Hepatocyte (in vitro differentiated cells): ENCODE measurements around the gene KHDRBS2. TPM values are rescaled to one million over a fixed set of nuclear protein-coding genes. Genes with fewer than 3 reads are reported as not detected.

Experiments used
- DNase-seq: peaks from one replicate; pipeline ENCODE4 v3.0.0-alpha.2; 2016; ENCODE audit warnings: low spot score
- H2AFZ ChIP-seq: fragments of 200-600 bp; sonication (generic); 2 replicates; pipeline ENCODE4 v1.6.0; 2016; ENCODE audit warnings: antibody characterized with exemption, mild to moderate bottlenecking
- H3K27ac ChIP-seq: fragments of 200-600 bp; sonication (generic); 2 replicates; pipeline ENCODE4 v1.5.1; 2016; ENCODE audit warnings: mild to moderate bottlenecking
- H3K27me3 ChIP-seq: fragments of 200-600 bp; sonication (generic); 2 replicates; pipeline ENCODE4 v1.6.1; 2016
- H3K36me3 ChIP-seq: fragments of 200-600 bp; sonication (generic); replicated peaks from 2 replicates; pipeline ENCODE4 v1.5.1; 2016; ENCODE audit warnings: low read depth; ENCODE audit not compliant: insufficient read depth
- H3K4me1 ChIP-seq: fragments of 200-600 bp; sonication (generic); 2 replicates; pipeline ENCODE4 v1.5.1; 2016; ENCODE audit warnings: mild to moderate bottlenecking, moderate library complexity; ENCODE audit not compliant: insufficient read depth
- H3K4me2 ChIP-seq: fragments of 200-600 bp; sonication (generic); 2 replicates; pipeline ENCODE4 v1.6.0; 2016
- H3K4me3 ChIP-seq: fragments of 200-600 bp; sonication (generic); 2 replicates; pipeline ENCODE4 v1.5.1; 2016; ENCODE audit warnings: mild to moderate bottlenecking
- H3K79me2 ChIP-seq: fragments of 200-600 bp; sonication (generic); 2 replicates; pipeline ENCODE4 v1.6.0; 2017; ENCODE audit warnings: mild to moderate bottlenecking
- H3K9me2 ChIP-seq: fragments of 200-600 bp; sonication (generic); replicated peaks from 2 replicates; pipeline ENCODE4 v1.6.0; 2017; ENCODE audit warnings: mild to moderate bottlenecking; ENCODE audit not compliant: insufficient read depth
- H3K9me3 ChIP-seq: fragments of 200-600 bp; sonication (generic); 2 replicates; pipeline ENCODE4 v1.5.1; 2016; ENCODE audit warnings: low read depth, mild to moderate bottlenecking
- H4K20me1 ChIP-seq: fragments of 200-600 bp; sonication (generic); 2 replicates; pipeline ENCODE4 v1.6.0; 2016; ENCODE audit warnings: mild to moderate bottlenecking; ENCODE audit not compliant: insufficient read depth, poor library complexity, severe bottlenecking
- EZH2 ChIP-seq: fragments of 200-600 bp; sonication (generic); IDR thresholded peaks from 2 replicates; pipeline ENCODE4 v1.6.1; 2016; ENCODE audit warnings: antibody characterized with exemption, mild to moderate bottlenecking, borderline replicate concordance
- EZH2phosphoT487 ChIP-seq: fragments of 200-600 bp; sonication (generic); IDR thresholded peaks from one replicate; pipeline ENCODE4 v1.6.1; 2018; ENCODE audit warnings: antibody characterized with exemption, mild to moderate bottlenecking, low read depth, moderate library complexity; ENCODE audit not compliant: unreplicated experiment, severe bottlenecking
- WGBS: methylation state at CpG from one replicate; pipeline ENCODE4 v1.1.6; 2016; ENCODE audit warnings: low lambda C conversion rate; ENCODE audit errors: missing lambda C conversion rate; 5-methylcytosine and 5-hydroxymethylcytosine counted together
- polyA plus RNA-seq: library from polyadenylated mRNA; unstranded; fragments of >200 nt; fragmentation: Nextera tagmentation; extraction: Ambion mirVana; gene quantifications from 2 replicates; pipeline ENCODE4 v1.2.1, GENCODE V29; 2016
- total RNA-seq: library from RNA; depleted of rRNA; stranded (reverse); fragments of >200 nt; gene quantifications from 2 replicates; pipeline ENCODE4 v1.2.3, GENCODE V29; 2014
- TF ChIP-seq, protein P1 (sequence below): fragments of 200-600 bp; sonication (generic); IDR thresholded peaks from 2 replicates; pipeline ENCODE4 v1.5.1; 2016; ENCODE audit warnings: antibody characterized with exemption, mild to moderate bottlenecking; ENCODE audit not compliant: poor library complexity

The KHDRBS2 gene
- total and polyA plus RNA-seq, 2 experiments from 2014 or later, result 5.9 to 12.3 TPM

DNA sequence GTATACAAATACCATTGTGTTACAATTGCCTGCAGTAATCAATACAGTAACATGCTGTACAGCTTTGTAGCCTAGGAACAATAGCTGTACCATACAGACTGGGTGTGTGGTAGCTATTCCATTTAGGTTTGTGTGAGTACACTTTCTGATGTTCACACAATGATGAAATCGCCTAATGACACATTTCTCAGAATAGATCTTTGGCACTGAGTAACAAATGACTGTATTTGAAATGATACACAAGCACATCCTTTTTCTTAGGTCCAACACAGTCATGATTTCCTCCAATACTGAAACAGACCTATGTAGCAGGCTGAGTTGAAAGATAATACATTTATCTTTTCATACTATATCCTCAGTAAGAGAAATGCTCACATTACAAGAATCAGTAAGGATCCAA, 13.9 kb downstream of the KHDRBS2 start:
- no peaks in the 10 kb centered on the region for H3K36me3 ChIP-seq
- no peak overlapping the region for H3K27ac ChIP-seq
- H3K4me1 ChIP-seq, result no peaks in the 10 kb centered on the region
- no peak for DNase-seq
- H3K27me3 ChIP-seq, result no peaks in the 10 kb centered on the region
- peaks cover 56% of the 10 kb centered on the region for H3K79me2 ChIP-seq
- no peaks in the 10 kb centered on the region for H3K9me2 ChIP-seq
- TF ChIP-seq EZH2 (no peak), EZH2phosphoT487 (no peak)
- TF ChIP-seq, protein P1, sequence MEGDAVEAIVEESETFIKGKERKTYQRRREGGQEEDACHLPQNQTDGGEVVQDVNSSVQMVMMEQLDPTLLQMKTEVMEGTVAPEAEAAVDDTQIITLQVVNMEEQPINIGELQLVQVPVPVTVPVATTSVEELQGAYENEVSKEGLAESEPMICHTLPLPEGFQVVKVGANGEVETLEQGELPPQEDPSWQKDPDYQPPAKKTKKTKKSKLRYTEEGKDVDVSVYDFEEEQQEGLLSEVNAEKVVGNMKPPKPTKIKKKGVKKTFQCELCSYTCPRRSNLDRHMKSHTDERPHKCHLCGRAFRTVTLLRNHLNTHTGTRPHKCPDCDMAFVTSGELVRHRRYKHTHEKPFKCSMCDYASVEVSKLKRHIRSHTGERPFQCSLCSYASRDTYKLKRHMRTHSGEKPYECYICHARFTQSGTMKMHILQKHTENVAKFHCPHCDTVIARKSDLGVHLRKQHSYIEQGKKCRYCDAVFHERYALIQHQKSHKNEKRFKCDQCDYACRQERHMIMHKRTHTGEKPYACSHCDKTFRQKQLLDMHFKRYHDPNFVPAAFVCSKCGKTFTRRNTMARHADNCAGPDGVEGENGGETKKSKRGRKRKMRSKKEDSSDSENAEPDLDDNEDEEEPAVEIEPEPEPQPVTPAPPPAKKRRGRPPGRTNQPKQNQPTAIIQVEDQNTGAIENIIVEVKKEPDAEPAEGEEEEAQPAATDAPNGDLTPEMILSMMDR, result no peak
- H4K20me1 ChIP-seq, result no peaks in the 10 kb centered on the region
- no peak overlapping the region for H3K4me2 ChIP-seq
- H3K9me3 ChIP-seq, result no peaks in the 10 kb centered on the region
- H2AFZ ChIP-seq, result no peak overlapping the region
- H3K4me3 ChIP-seq, result no peak overlapping the region
- WGBS, result 90% methylated on average over 1 of the region's 1 CpG

DNA sequence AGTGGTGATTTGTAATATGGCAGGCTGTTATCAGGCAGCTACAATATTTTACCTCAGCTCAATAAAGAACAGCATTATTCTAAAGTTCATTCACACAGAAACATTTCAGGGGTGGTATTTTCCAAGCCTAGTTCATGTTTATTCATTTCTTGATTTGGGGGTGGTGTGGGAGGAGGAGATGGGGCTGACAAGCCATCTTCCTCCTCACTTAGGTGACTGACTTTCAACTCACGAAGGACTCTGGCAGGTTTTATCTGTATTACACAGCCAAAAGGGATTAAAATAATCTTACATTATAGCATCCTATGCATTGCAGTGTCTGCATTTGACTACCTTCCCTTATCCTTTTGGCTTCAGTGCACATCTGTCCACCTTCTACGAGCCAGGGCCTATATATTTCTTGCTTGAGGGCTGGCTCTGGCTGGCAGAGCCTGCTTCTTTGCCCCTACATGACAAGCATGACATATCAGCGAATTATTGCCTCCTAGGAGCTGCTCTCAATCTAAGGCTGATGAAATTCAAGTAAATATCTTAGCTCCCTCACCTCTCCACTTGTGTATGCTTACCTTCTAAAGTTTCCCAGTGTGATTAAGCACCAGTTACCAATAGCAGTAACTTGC, 20.0 kb downstream of the KHDRBS2 start:
- no peaks in the 10 kb centered on the region for H3K9me2 ChIP-seq
- H4K20me1 ChIP-seq, result no peaks in the 10 kb centered on the region
- H3K4me3 ChIP-seq, result no peak overlapping the region
- H3K79me2 ChIP-seq, result peaks cover 40% of the 10 kb centered on the region
- no peaks in the 10 kb centered on the region for H3K36me3 ChIP-seq
- no peaks in the 10 kb centered on the region for H3K4me1 ChIP-seq
- no peaks in the 10 kb centered on the region for H3K27me3 ChIP-seq
- no peak overlapping the region for H2AFZ ChIP-seq
- TF ChIP-seq EZH2phosphoT487 (no peak), EZH2 (no peak)
- TF ChIP-seq, protein P1, result no peak
- H3K4me2 ChIP-seq, result no peak overlapping the region
- DNase-seq, result no peak
- no peak overlapping the region for H3K27ac ChIP-seq
- H3K9me3 ChIP-seq, result no peaks in the 10 kb centered on the region
- WGBS, result 75% methylated on average over 3 of the region's 3 CpGs

DNA sequence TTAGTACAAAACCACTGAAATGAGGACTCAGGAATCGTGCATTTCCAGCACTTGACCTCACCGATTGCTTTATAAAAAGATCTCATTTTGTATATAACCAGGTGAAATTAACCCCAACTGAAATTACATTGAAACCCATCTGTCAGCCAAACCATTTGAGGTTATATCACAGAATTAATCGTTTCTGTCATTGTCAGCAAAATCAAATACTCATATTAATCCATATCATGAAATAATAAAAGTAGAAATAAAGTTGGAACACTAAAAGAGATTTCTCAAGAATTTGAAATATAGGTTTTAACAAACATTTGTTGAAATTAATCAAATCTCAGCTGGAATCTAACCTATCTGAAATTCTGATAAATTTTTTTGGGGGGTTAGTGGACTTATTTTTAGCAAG, 23.7 kb downstream of the KHDRBS2 start:
- no peaks in the 10 kb centered on the region for H3K9me3 ChIP-seq

More for the DNA sequence above, 23.7 kb downstream of the KHDRBS2 start:
- Histone ChIP-seq H3K4me1 (no peaks in the 10 kb centered on the region), H3K27ac (no peak overlapping the region), H3K36me3 (no peaks in the 10 kb centered on the region), H4K20me1 (no peaks in the 10 kb centered on the region), H3K4me2 (no peak overlapping the region), H3K4me3 (no peak overlapping the region), H3K9me2 (no peaks in the 10 kb centered on the region), H2AFZ (no peak overlapping the region), H3K27me3 (no peaks in the 10 kb centered on the region), H3K79me2 (peaks cover 25% of the 10 kb centered on the region)
- no peak for DNase-seq
- WGBS, result 91% methylated on average over 3 of the region's 3 CpGs
- TF ChIP-seq, protein P1, result no peak
- TF ChIP-seq EZH2 (no peak), EZH2phosphoT487 (no peak)
